ENCODE results near the gene NFAM1. TPM values are rescaled to one million over a fixed set of nuclear protein-coding genes. Genes with fewer than 3 reads are reported as not detected.

NFAM1 gene
- total and polyA plus RNA-seq, 2 experiments from 2014 or later: 0.11 to 0.49 TPM

- no peak overlapping the region for H3K4me3 ChIP-seq
- H3K4me1 Mint-ChIP-seq: peaks cover 37% of the 10 kb centered on the region
- H3K9me3 Mint-ChIP-seq: no peaks in the 10 kb centered on the region
- DNase-seq (ENCODE audit: low spot score) (no peak), ATAC-seq (no peak)
- TF ChIP-seq CREB1 (CRISPR knock-in tag; IDR thresholded peaks at IDR 0.05; ENCODE audit: low read depth): no peak
- H3K27me3 ChIP-seq (ENCODE audit: insufficient read depth): no peaks in the 10 kb centered on the region
- no peaks in the 10 kb centered on the region for H3K36me3 ChIP-seq (ENCODE audit: insufficient read depth)
- no peak overlapping the region for H3K4me2 ChIP-seq
- no peaks in the 10 kb centered on the region for H3K79me2 ChIP-seq (replicated peaks; ENCODE audit: insufficient read depth)
- no peaks in the 10 kb centered on the region for H3F3A ChIP-seq (replicated peaks; ENCODE audit: low read depth)
- H3K27ac ChIP-seq (ENCODE audit: low read depth): no peak overlapping the region
- H4K20me1 ChIP-seq (replicated peaks; ENCODE audit: insufficient read depth): no peaks in the 10 kb centered on the region
- no peak overlapping the region for H2AFZ ChIP-seq
- H3K4me3 Mint-ChIP-seq: no peak overlapping the region
- H3K27ac Mint-ChIP-seq: no peak overlapping the region
- no peaks in the 10 kb centered on the region for H3K36me3 Mint-ChIP-seq (ENCODE audit: low read depth)
- H3K27me3 Mint-ChIP-seq (ENCODE audit: insufficient read depth, low read depth, poor library complexity): peaks cover 13% of the 10 kb centered on the region
- no peaks in the 10 kb centered on the region for H3K9me2 ChIP-seq (ENCODE audit: insufficient read depth)
- peaks cover 23% of the 10 kb centered on the region for H3K4me1 ChIP-seq (ENCODE audit: insufficient read depth)
Measured at GRCh38 chr22:42416671-42417230, 15.5 kb downstream of the NFAM1 start.

- no peaks in the 10 kb centered on the region for H3K9me2 ChIP-seq (ENCODE audit: insufficient read depth)
- peaks cover 23% of the 10 kb centered on the region for H3K4me1 ChIP-seq (ENCODE audit: insufficient read depth)
- Mint-ChIP-seq H3K27me3 (ENCODE audit: insufficient read depth, low read depth, poor library complexity) (peaks cover 19% of the 10 kb centered on the region), H3K4me3 (no peak overlapping the region), H3K9me3 (no peaks in the 10 kb centered on the region), H3K27ac (no peak overlapping the region), H3K36me3 (ENCODE audit: low read depth) (no peaks in the 10 kb centered on the region), H3K4me1 (peaks cover 39% of the 10 kb centered on the region)
- H3K4me3 ChIP-seq: no peak overlapping the region
- no peaks in the 10 kb centered on the region for H4K20me1 ChIP-seq (replicated peaks; ENCODE audit: insufficient read depth)
- no peaks in the 10 kb centered on the region for H3F3A ChIP-seq (replicated peaks; ENCODE audit: low read depth)
- no peaks in the 10 kb centered on the region for H3K79me2 ChIP-seq (replicated peaks; ENCODE audit: insufficient read depth)
- H2AFZ ChIP-seq: no peak overlapping the region
- H3K27ac ChIP-seq (ENCODE audit: low read depth): 0 out of 2 replicates have a peak overlapping the region, but pooled peaks have one; percentile 19
- no peak for ATAC-seq
- no peaks in the 10 kb centered on the region for H3K36me3 ChIP-seq (ENCODE audit: insufficient read depth)
- no peaks in the 10 kb centered on the region for H3K27me3 ChIP-seq (ENCODE audit: insufficient read depth)
- H3K4me2 ChIP-seq: no peak overlapping the region
- no peak for DNase-seq (ENCODE audit: low spot score)
- TF ChIP-seq ZNF331 (CRISPR knock-in tag; IDR thresholded peaks at IDR 0.05; ENCODE audit: low read depth) (no peak), ZNF462 (CRISPR knock-in tag; IDR thresholded peaks at IDR 0.05) (no peak), EZH2 (IDR thresholded peaks at IDR 0.05; ENCODE audit: low read depth, unreplicated experiment) (no peak), CTCF (conservative IDR thresholded peaks at IDR 0.05; ENCODE audit: low read depth in 2 of 2) (no peak), CREB1 (CRISPR knock-in tag; IDR thresholded peaks at IDR 0.05; ENCODE audit: low read depth) (no peak), ETS1 (IDR thresholded peaks at IDR 0.05) (no peak), POLR2AphosphoS5 (IDR thresholded peaks at IDR 0.05; ENCODE audit: low read depth) (no peak), STAT1 (IDR thresholded peaks at IDR 0.05; ENCODE audit: unreplicated experiment) (no peak), EZH2phosphoT487 (IDR thresholded peaks at IDR 0.05; ENCODE audit: unreplicated experiment) (no peak), NANOG (IDR thresholded peaks at IDR 0.05; ENCODE audit: borderline replicate concordance) (no peak)
Measured at GRCh38 chr22:42414565-42415303, 17.5 kb downstream of the NFAM1 start.

Data from GM23338 (cell line).